ENCODE results near the gene NCAPG2. TPM values are rescaled to one million over a fixed set of nuclear protein-coding genes. Genes with fewer than 3 reads are reported as not detected.

Gene NCAPG2
- total and polyA plus RNA-seq, 10 of the 15 experiments (the other 5 are each of a cell fraction or from before 2014, with no cell fraction given), result 11.2 to 78.2 (median 49.2) TPM

GRCh38 chr7:158676906-158677305 lies 27.7 kb downstream of the NCAPG2 start:
- DNase-seq (ENCODE audit: low read depth, low spot score) (no peak), FAIRE-seq (no peak), ATAC-seq (no peak)
- no peak overlapping the region for H2AFZ ChIP-seq (ENCODE audit: control insufficient read depth, low read depth, low read length)
- SMC1A ChIA-PET (ENCODE audit: uncharacterized antibody, unreplicated experiment), result no interaction called here
- WGBS (ENCODE audit: insufficient coverage, insufficient replicate concordance, low lambda C conversion rate, missing lambda C conversion rate), result 79% methylated on average over 3 of the region's 3 CpGs
- H3K27me3 ChIP-seq (replicated peaks in 1 of 2; ENCODE audit: control insufficient read depth in 2 of 2, insufficient read depth in 2 of 2, low read length in 1 of 2), result no peaks in the 10 kb centered on the region
- RAD21 ChIA-PET (ENCODE audit: unreplicated experiment), result no interaction called here
- intact Hi-C loops (cut with micrococcal nuclease; ENCODE audit: unreplicated experiment) (no loop called here), in situ Hi-C loops (cut with MboI) (no loop called here)
- H3K79me2 ChIP-seq (ENCODE audit: control insufficient read depth, insufficient read depth, low read length), result no peaks in the 10 kb centered on the region
- TF ChIP-seq ZNF24 (IDR thresholded peaks at IDR 0.05) (no peak), NFYB (IDR thresholded peaks at IDR 0.05; ENCODE audit: insufficient read depth, low read depth, low read length) (no peak), ZBTB33 (IDR thresholded peaks at IDR 0.05) (no peak), EZH2 (IDR thresholded peaks at IDR 0.05; ENCODE audit: borderline replicate concordance, control insufficient read depth, low read depth, low read length) (no peak), MTA2 (IDR thresholded peaks at IDR 0.05; ENCODE audit: low read depth) (no peak), TAF1 (IDR thresholded peaks at IDR 0.05; ENCODE audit: borderline replicate concordance, low read depth, low read length) (no peak), DPF2 (IDR thresholded peaks at IDR 0.05) (no peak), IRF4 (IDR thresholded peaks at IDR 0.05; ENCODE audit: low read depth, low read length) (no peak)
- TF ChIP-seq, protein P1, sequence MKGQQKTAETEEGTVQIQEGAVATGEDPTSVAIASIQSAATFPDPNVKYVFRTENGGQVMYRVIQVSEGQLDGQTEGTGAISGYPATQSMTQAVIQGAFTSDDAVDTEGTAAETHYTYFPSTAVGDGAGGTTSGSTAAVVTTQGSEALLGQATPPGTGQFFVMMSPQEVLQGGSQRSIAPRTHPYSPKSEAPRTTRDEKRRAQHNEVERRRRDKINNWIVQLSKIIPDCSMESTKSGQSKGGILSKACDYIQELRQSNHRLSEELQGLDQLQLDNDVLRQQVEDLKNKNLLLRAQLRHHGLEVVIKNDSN (IDR thresholded peaks at IDR 0.05; ENCODE audit: borderline replicate concordance, extremely low read length, insufficient read depth, low read depth, low read length), result no peak
- TF ChIP-seq, protein P2, sequence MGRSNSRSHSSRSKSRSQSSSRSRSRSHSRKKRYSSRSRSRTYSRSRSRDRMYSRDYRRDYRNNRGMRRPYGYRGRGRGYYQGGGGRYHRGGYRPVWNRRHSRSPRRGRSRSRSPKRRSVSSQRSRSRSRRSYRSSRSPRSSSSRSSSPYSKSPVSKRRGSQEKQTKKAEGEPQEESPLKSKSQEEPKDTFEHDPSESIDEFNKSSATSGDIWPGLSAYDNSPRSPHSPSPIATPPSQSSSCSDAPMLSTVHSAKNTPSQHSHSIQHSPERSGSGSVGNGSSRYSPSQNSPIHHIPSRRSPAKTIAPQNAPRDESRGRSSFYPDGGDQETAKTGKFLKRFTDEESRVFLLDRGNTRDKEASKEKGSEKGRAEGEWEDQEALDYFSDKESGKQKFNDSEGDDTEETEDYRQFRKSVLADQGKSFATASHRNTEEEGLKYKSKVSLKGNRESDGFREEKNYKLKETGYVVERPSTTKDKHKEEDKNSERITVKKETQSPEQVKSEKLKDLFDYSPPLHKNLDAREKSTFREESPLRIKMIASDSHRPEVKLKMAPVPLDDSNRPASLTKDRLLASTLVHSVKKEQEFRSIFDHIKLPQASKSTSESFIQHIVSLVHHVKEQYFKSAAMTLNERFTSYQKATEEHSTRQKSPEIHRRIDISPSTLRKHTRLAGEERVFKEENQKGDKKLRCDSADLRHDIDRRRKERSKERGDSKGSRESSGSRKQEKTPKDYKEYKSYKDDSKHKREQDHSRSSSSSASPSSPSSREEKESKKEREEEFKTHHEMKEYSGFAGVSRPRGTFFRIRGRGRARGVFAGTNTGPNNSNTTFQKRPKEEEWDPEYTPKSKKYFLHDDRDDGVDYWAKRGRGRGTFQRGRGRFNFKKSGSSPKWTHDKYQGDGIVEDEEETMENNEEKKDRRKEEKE (IDR thresholded peaks at IDR 0.05), result no peak
- no peak overlapping the region for H3K4me3 ChIP-seq
- H3K27ac ChIP-seq (ENCODE audit: control insufficient read depth, insufficient read depth), result no peak overlapping the region
- no TSS peak for BruUV-seq (replicated peaks)
- H3K4me1 ChIP-seq (ENCODE audit: control insufficient read depth, insufficient read depth, low read length), result no peaks in the 10 kb centered on the region
- POLR2A ChIA-PET, result no interaction called here
- H3K9ac ChIP-seq (ENCODE audit: control insufficient read depth, insufficient read depth, low read length), result no peak overlapping the region
- no peak overlapping the region for H3K4me2 ChIP-seq (ENCODE audit: control insufficient read depth, insufficient read depth)
- peaks cover 15 to 28% of the 10 kb centered on the region in 2 experiments for H3K36me3 ChIP-seq (ENCODE audit: control insufficient read depth in 2 of 2, insufficient read depth in 2 of 2, low read length in 1 of 2)
- CTCF ChIA-PET, result no interaction called here
- H4K20me1 ChIP-seq (ENCODE audit: control insufficient read depth, insufficient read depth), result no peaks in the 10 kb centered on the region
- no peaks in the 10 kb centered on the region for H3K9me3 ChIP-seq (replicated peaks; ENCODE audit: control insufficient read depth, insufficient read depth, low read length)
